Smooth muscle cell (in vitro differentiated cells): ENCODE measurements around the gene MEF2B. TPM values are rescaled to one million over a fixed set of nuclear protein-coding genes. Genes with fewer than 3 reads are reported as not detected.
"Not testable (repeated sequence)": the region's sequence is repeated elsewhere in the genome, so short reads cannot be mapped to it uniquely, and the experiment has no call there.

Experiments
- DNase-seq: peaks from one replicate; lab custom pipeline; 2025; ENCODE audit not compliant: unreplicated experiment; lab: John Stamatoyannopoulos, UW
- H2AFZ ChIP-seq: fragments of 200-600 bp; sonication (generic); 2 replicates; pipeline ENCODE4 v1.6.0; 2016; ENCODE audit warnings: antibody characterized with exemption, low read depth, mild to moderate bottlenecking
- H3F3A ChIP-seq: fragments of 200-600 bp; sonication (generic); 2 replicates; pipeline ENCODE4 v1.6.0; 2017; ENCODE audit warnings: antibody characterized with exemption, low read depth
- H3K27ac ChIP-seq: fragments of 200-600 bp; sonication (generic); 2 replicates; pipeline ENCODE4 v1.5.1; 2016; ENCODE audit warnings: low read depth, mild to moderate bottlenecking
- H3K27me3 ChIP-seq: fragments of 200-600 bp; sonication (generic); 2 replicates; pipeline ENCODE4 v1.6.1; 2016; ENCODE audit warnings: low read depth, mild to moderate bottlenecking
- H3K36me3 ChIP-seq: fragments of 200-600 bp; sonication (generic); 2 replicates; pipeline ENCODE4 v1.5.1; 2016; ENCODE audit warnings: low read depth
- H3K4me1 ChIP-seq: fragments of 200-600 bp; sonication (generic); 2 replicates; pipeline ENCODE4 v1.5.1; 2016; ENCODE audit warnings: low read depth
- H3K4me2 ChIP-seq: fragments of 200-600 bp; sonication (generic); 2 replicates; pipeline ENCODE4 v1.6.0; 2016; ENCODE audit warnings: mild to moderate bottlenecking
- H3K4me3 ChIP-seq: fragments of 200-600 bp; sonication (generic); 2 replicates; pipeline ENCODE4 v1.5.1; 2016; ENCODE audit warnings: mild to moderate bottlenecking
- H3K79me2 ChIP-seq: fragments of 200-600 bp; sonication (generic); 2 replicates; pipeline ENCODE4 v1.6.0; 2016; ENCODE audit warnings: low read depth, mild to moderate bottlenecking
- H3K9ac ChIP-seq: fragments of 200-600 bp; sonication (generic); 2 replicates; pipeline ENCODE4 v1.6.0; 2016; ENCODE audit warnings: low read depth
- H3K9me3 ChIP-seq: fragments of 200-600 bp; sonication (generic); replicated peaks from 2 replicates; pipeline ENCODE4 v1.5.1; 2016; ENCODE audit warnings: low read depth
- H4K20me1 ChIP-seq: fragments of 200-600 bp; sonication (generic); 2 replicates; pipeline ENCODE4 v1.6.0; 2016; ENCODE audit warnings: low read depth
- WGBS: methylation state at CpG from one replicate; pipeline ENCODE4 v1.1.7; 2016; ENCODE audit warnings: low lambda C conversion rate; 5-methylcytosine and 5-hydroxymethylcytosine counted together
- polyA plus RNA-seq: library from polyadenylated mRNA; unstranded; fragments of >200 nt; fragmentation: Nextera tagmentation; extraction: Ambion mirVana; gene quantifications from 2 replicates; pipeline ENCODE4 v1.2.1, GENCODE V29; 2016
- total RNA-seq: library from RNA; depleted of rRNA; stranded (reverse); fragments of >200 nt; gene quantifications from 2 replicates; pipeline ENCODE4 v1.2.3, GENCODE V29; 2014
- TF ChIP-seq, protein P1 (sequence below): fragments of 200-600 bp; sonication (generic); IDR thresholded peaks from 2 replicates; pipeline ENCODE4 v1.5.1; 2017; ENCODE audit warnings: borderline replicate concordance, mild to moderate bottlenecking, antibody characterized with exemption; ENCODE audit not compliant: insufficient read depth, poor library complexity, severe bottlenecking

The MEF2B gene
- total and polyA plus RNA-seq, 2 experiments from 2014 or later, result 2.9 TPM; not detected in 1

DNA sequence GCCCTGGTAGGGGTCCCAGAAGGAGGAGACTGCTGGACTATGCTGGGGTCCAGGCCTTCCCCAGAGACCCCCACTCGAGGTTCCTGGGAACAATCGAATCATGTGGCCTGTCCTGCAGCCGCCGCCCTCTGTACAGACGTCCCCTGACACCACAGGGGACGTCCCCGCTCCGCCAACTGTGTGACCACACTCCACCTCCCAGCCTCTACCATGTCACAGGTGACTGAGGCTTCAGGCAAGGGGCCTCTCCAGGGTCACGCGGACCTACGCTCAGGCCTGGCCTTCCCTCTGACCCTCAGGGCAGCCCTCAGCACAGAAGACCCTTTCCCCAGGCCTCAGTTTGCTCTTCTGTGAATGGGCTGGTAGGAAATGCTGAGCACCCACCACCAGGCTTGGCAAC is 18.6 kb downstream of the MEF2B start:
- H3K9me3 ChIP-seq, result no peaks in the 10 kb centered on the region
- 92% methylated on average over 11 of the region's 11 CpGs for WGBS
- H3K27me3 ChIP-seq, result no peaks in the 10 kb centered on the region

DNA sequence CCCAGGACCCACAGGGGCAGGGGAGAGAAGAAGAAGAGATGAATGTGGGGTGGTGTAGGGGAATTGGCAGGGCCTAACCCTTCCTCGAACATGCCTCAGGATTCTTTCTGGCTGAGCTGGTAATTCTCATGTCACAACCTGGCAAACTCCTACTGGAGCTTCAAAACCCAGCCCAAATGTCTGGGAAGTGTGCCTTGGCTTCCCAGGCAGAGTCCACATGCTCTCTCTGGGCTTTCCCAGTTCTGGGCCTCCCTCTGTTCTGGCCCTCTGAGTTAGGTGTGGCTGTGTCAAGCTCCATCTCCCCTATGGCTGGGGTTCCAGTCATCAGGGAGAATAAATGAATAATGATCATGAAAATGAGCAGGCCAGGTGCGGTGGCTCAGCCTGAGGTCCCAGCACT is 20.6 kb downstream of the MEF2B start:
- H4K20me1 ChIP-seq, result no peaks in the 10 kb centered on the region

More for the DNA sequence above, 18.6 kb downstream of the MEF2B start:
- TF ChIP-seq, protein P1, sequence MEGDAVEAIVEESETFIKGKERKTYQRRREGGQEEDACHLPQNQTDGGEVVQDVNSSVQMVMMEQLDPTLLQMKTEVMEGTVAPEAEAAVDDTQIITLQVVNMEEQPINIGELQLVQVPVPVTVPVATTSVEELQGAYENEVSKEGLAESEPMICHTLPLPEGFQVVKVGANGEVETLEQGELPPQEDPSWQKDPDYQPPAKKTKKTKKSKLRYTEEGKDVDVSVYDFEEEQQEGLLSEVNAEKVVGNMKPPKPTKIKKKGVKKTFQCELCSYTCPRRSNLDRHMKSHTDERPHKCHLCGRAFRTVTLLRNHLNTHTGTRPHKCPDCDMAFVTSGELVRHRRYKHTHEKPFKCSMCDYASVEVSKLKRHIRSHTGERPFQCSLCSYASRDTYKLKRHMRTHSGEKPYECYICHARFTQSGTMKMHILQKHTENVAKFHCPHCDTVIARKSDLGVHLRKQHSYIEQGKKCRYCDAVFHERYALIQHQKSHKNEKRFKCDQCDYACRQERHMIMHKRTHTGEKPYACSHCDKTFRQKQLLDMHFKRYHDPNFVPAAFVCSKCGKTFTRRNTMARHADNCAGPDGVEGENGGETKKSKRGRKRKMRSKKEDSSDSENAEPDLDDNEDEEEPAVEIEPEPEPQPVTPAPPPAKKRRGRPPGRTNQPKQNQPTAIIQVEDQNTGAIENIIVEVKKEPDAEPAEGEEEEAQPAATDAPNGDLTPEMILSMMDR, result no peak
- no peak for DNase-seq
- Histone ChIP-seq H3K4me2 (no peak overlapping the region), H3K79me2 (no peaks in the 10 kb centered on the region), H3K27ac (no peak overlapping the region), H4K20me1 (no peaks in the 10 kb centered on the region), H2AFZ (no peak overlapping the region), H3F3A (no peaks in the 10 kb centered on the region), H3K4me3 (no peak overlapping the region), H3K9ac (no peak overlapping the region), H3K36me3 (no peaks in the 10 kb centered on the region), H3K4me1 (no peaks in the 10 kb centered on the region)

DNA sequence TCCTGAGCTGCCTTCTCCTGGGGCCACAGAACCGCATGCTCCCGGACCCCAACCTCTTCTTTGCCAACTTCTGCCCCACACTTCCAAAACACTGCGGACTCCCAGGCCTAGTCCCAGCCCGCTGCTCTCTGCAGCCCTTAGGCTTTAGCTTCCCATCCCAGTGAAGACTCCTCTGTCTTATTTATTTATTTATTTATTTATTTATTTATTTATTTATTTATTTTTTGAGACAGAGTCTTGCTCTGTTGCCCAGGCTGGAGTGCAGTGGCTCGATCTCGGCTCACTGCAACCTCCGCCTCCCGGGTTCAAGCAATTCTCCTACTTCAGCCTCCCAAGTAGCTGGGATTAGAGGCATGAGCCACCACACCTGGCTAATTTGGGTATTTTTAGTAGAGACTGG is 21.6 kb downstream of the MEF2B start:
- not testable (repeated sequence) for H3K27ac ChIP-seq, H3K36me3 ChIP-seq, H3K9me3 ChIP-seq, H3F3A ChIP-seq, H3K79me2 ChIP-seq, H4K20me1 ChIP-seq, H2AFZ ChIP-seq, H3K4me2 ChIP-seq, H3K9ac ChIP-seq, H3K4me3 ChIP-seq, H3K27me3 ChIP-seq, H3K4me1 ChIP-seq, DNase-seq
- WGBS, result 96% methylated on average over 8 of the region's 8 CpGs

More for the DNA sequence above, 20.6 kb downstream of the MEF2B start:
- no peaks in the 10 kb centered on the region for H3F3A ChIP-seq
- H3K4me2 ChIP-seq, result no peak overlapping the region
- H3K27me3 ChIP-seq, result no peaks in the 10 kb centered on the region
- H3K4me1 ChIP-seq, result no peaks in the 10 kb centered on the region
- WGBS, result 100% methylated on average over 2 of the region's 2 CpGs
- no peak for DNase-seq
- H3K4me3 ChIP-seq, result no peak overlapping the region
- no peaks in the 10 kb centered on the region for H3K79me2 ChIP-seq
- no peaks in the 10 kb centered on the region for H3K9me3 ChIP-seq
- no peak overlapping the region for H2AFZ ChIP-seq
- TF ChIP-seq, protein P1, result no peak
- H3K36me3 ChIP-seq, result no peaks in the 10 kb centered on the region
- H3K27ac ChIP-seq, result no peak overlapping the region
- H3K9ac ChIP-seq, result no peak overlapping the region

DNA sequence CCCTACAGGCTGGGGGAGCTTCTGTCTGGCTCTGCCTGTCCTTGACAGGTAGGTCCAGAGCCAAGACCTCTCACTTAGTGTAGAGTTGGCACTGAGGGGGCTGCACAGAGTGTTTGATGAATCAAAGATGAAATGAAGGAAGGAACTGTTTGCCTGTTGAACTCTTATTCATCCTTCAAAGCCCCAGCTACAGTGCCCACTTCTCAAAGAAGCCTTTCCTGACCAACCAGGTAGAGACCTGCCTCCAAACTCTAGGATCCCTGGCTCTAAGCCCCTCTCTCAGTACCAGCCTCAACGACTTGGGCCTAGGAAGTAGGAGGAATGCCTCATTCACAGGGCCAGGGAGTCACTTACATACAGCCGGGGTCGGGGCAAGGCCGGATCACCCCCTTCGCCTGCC is 22.7 kb downstream of the MEF2B start:
- DNase-seq, result no peak
- Histone ChIP-seq H3K36me3 (no peaks in the 10 kb centered on the region), H3F3A (no peaks in the 10 kb centered on the region), H4K20me1 (no peaks in the 10 kb centered on the region), H3K27me3 (no peaks in the 10 kb centered on the region), H3K9ac (no peak overlapping the region), H3K79me2 (no peaks in the 10 kb centered on the region), H3K27ac (no peak overlapping the region), H2AFZ (no peak overlapping the region), H3K4me3 (no peak overlapping the region), H3K4me2 (no peak overlapping the region), H3K9me3 (no peaks in the 10 kb centered on the region), H3K4me1 (no peaks in the 10 kb centered on the region)
- 92% methylated on average over 5 of the region's 5 CpGs for WGBS
- TF ChIP-seq, protein P1, result no peak
